H9 (cell line): Measurements from ENCODE around the gene RPL28. TPM values are rescaled to one million over a fixed set of nuclear protein-coding genes. Genes with fewer than 3 reads are reported as not detected.

Source experiments
- DNase-seq: peaks from one replicate; pipeline ENCODE4 v3.0.0-alpha.2; 2017
- H2AFZ ChIP-seq: one replicate; pipeline ENCODE4 v1.6.1; 2013; ENCODE audit warnings: mild to moderate bottlenecking, low read length, control low read depth, moderate library complexity
- H2AK5ac ChIP-seq: 2 replicates; pipeline ENCODE4 v1.6.1; 2013; ENCODE audit warnings: low read length, control low read depth, mixed read lengths; ENCODE audit not compliant: insufficient read length
- H2BK120ac ChIP-seq: one replicate; pipeline ENCODE4 v1.6.1; 2013; ENCODE audit warnings: low read depth, mild to moderate bottlenecking, low read length, control low read depth, inconsistent platforms; ENCODE audit not compliant: poor library complexity, severe bottlenecking
- H2BK12ac ChIP-seq: 2 replicates; pipeline ENCODE4 v1.6.1; 2013; ENCODE audit warnings: low read length, control low read depth, mixed read lengths, low read depth; ENCODE audit not compliant: insufficient read length
- H2BK15ac ChIP-seq: 2 replicates; pipeline ENCODE4 v1.6.1; 2013; ENCODE audit warnings: low read depth, low read length, control low read depth
- H2BK20ac ChIP-seq: one replicate; pipeline ENCODE4 v1.6.1; 2013; ENCODE audit warnings: low read depth, mild to moderate bottlenecking, low read length, control low read depth, inconsistent platforms; ENCODE audit not compliant: poor library complexity, severe bottlenecking
- H2BK5ac ChIP-seq: 2 replicates; pipeline ENCODE4 v1.6.1; 2013; ENCODE audit warnings: low read length, control low read depth, mixed read lengths; ENCODE audit not compliant: insufficient read length
- H3K14ac ChIP-seq: 2 replicates; pipeline ENCODE4 v1.6.1; 2013; ENCODE audit warnings: low read length, control low read depth; ENCODE audit not compliant: insufficient read depth
- H3K18ac ChIP-seq: 2 replicates; pipeline ENCODE4 v1.6.1; 2013; ENCODE audit warnings: low read depth, mild to moderate bottlenecking, mixed read lengths, low read length, control low read depth; ENCODE audit not compliant: insufficient read length
- H3K23ac ChIP-seq: 2 replicates; pipeline ENCODE4 v1.6.1; 2013; ENCODE audit warnings: low read length, control low read depth, mixed read lengths, low read depth; ENCODE audit not compliant: insufficient read length
- H3K23me2 ChIP-seq: 2 replicates; pipeline ENCODE4 v1.6.1; 2013; ENCODE audit warnings: low read depth, mild to moderate bottlenecking, mixed read lengths, low read length, control low read depth; ENCODE audit not compliant: insufficient read length, poor library complexity, severe bottlenecking
- H3K27ac ChIP-seq: 2 replicates; pipeline ENCODE4 v1.5.1; 2013; ENCODE audit warnings: low read length, control low read depth, mixed read lengths, low read depth; ENCODE audit not compliant: insufficient read length
- H3K27me3 ChIP-seq: 2 replicates; pipeline ENCODE4 v1.6.1; 2013; ENCODE audit warnings: low read length, control low read depth, inconsistent platforms; ENCODE audit not compliant: insufficient read depth
- H3K4ac ChIP-seq: 2 replicates; pipeline ENCODE4 v1.6.1; 2013; ENCODE audit warnings: low read depth, mild to moderate bottlenecking, control low read depth, inconsistent platforms, low read length, moderate library complexity
- H3K4me1 ChIP-seq: 2 replicates; pipeline ENCODE4 v1.6.1; 2013; ENCODE audit warnings: low read length, control low read depth, inconsistent platforms; ENCODE audit not compliant: insufficient read depth
- H3K4me2 ChIP-seq: 2 replicates; pipeline ENCODE4 v1.6.1; 2013; ENCODE audit warnings: low read length, control low read depth, mixed read lengths; ENCODE audit not compliant: insufficient read length, insufficient read depth
- H3K56ac ChIP-seq: 2 replicates; pipeline ENCODE4 v1.6.1; 2013; ENCODE audit warnings: low read depth, mild to moderate bottlenecking, mixed read lengths, low read length, control low read depth; ENCODE audit not compliant: insufficient read length
- H3K79me1 ChIP-seq: 2 replicates; pipeline ENCODE4 v1.6.1; 2013; ENCODE audit warnings: low read depth, mild to moderate bottlenecking, moderate library complexity, low read length, control low read depth, inconsistent platforms; ENCODE audit not compliant: insufficient read depth, poor library complexity, severe bottlenecking
- H3K79me2 ChIP-seq: 2 replicates; pipeline ENCODE4 v1.6.1; 2013; ENCODE audit warnings: low read length, control low read depth, inconsistent platforms; ENCODE audit not compliant: insufficient read depth
- H3K9ac ChIP-seq: 2 replicates; pipeline ENCODE4 v1.6.1; 2013; ENCODE audit warnings: low read length, control low read depth, mixed read lengths; ENCODE audit not compliant: insufficient read length; ENCODE audit errors: extremely low read depth
- H3K9me3 ChIP-seq: one replicate; pipeline ENCODE4 v1.6.1; 2013; ENCODE audit warnings: low read depth, low read length, inconsistent platforms; ENCODE audit not compliant: control insufficient read depth
- H3T11ph ChIP-seq: one replicate; pipeline ENCODE4 v1.6.1; 2013; ENCODE audit warnings: mild to moderate bottlenecking, low read length, control low read depth, inconsistent platforms
- H4K20me1 ChIP-seq: one replicate; pipeline ENCODE4 v1.6.1; 2013; ENCODE audit not compliant: control insufficient read depth, insufficient read length, insufficient read depth
- H4K5ac ChIP-seq: 2 replicates; pipeline ENCODE4 v1.6.1; 2013; ENCODE audit warnings: low read depth, mild to moderate bottlenecking, mixed read lengths, low read length, control low read depth; ENCODE audit not compliant: insufficient read length
- H4K8ac ChIP-seq: replicated peaks from 2 replicates; pipeline ENCODE4 v1.6.1; 2013; ENCODE audit warnings: low read length, control low read depth, mixed read lengths, low read depth; ENCODE audit not compliant: insufficient read length
- H4K91ac ChIP-seq: 2 replicates; pipeline ENCODE4 v1.6.1; 2013; ENCODE audit warnings: low read depth, mild to moderate bottlenecking, moderate library complexity, mixed read lengths, low read length, control low read depth; ENCODE audit not compliant: insufficient read length
- H3K27ac Mint-ChIP-seq, 3 experiments: 2 replicates in 2 of 3; 3 replicates in 1 of 3; pipeline ENCODE4 v1.8.0; 2020 to 2021; ENCODE audit warnings: mixed read lengths in 3 of 3, mild to moderate bottlenecking in 1 of 3, moderate library complexity in 1 of 3
- H3K27me3 Mint-ChIP-seq: 2 replicates; pipeline ENCODE4 v1.8.0; 2021; ENCODE audit warnings: low read depth, mild to moderate bottlenecking, moderate library complexity, mixed read lengths
- H3K36me3 Mint-ChIP-seq, 3 experiments: 2 replicates in 2 of 3; 3 replicates in 1 of 3; pipeline ENCODE4 v1.8.0; 2020 to 2021; ENCODE audit warnings: low read depth in 3 of 3, mixed read lengths in 3 of 3; ENCODE audit not compliant: insufficient read depth in 1 of 3
- H3K4me1 Mint-ChIP-seq, 2 experiments: 2 replicates each; pipeline ENCODE4 v1.8.0; 2020; ENCODE audit warnings: mixed read lengths in 2 of 2
- H3K4me3 Mint-ChIP-seq, 2 experiments: 2 replicates in 1 of 2; 3 replicates in 1 of 2; pipeline ENCODE4 v1.8.0; 2020 to 2021; ENCODE audit warnings: mild to moderate bottlenecking in 2 of 2, mixed read lengths in 2 of 2, moderate library complexity in 1 of 2
- H3K9me3 Mint-ChIP-seq, 2 experiments: 2 replicates in 1 of 2; 3 replicates in 1 of 2; pipeline ENCODE4 v1.8.0; 2020; ENCODE audit warnings: mild to moderate bottlenecking in 2 of 2, mixed read lengths in 2 of 2, moderate library complexity in 1 of 2
- CTCF ChIP-seq: fragments of 200-600 bp; sonication (generic); conservative IDR thresholded peaks from 3 replicates; pipeline ENCODE4 v1.8.0; 2021; ENCODE audit warnings: antibody characterized with exemption, mild to moderate bottlenecking
- WGBS: extraction: QIAGEN DNeasy Blood & Tissue Kit; methylation state at CpG from one replicate; pipeline ENCODE4 v1.1.7; 2013; ENCODE audit warnings: missing lambda C conversion rate, low lambda C conversion rate, mixed read lengths; ENCODE audit not compliant: insufficient read length; ENCODE audit errors: extremely low coverage; 5-methylcytosine and 5-hydroxymethylcytosine counted together
- total RNA-seq: library from RNA; stranded (reverse); gene quantifications from 2 replicates; pipeline ENCODE4 v1.2.1, GENCODE V29; 2021

The RPL28 gene
- total RNA-seq, 1 experiment from 2014 or later = 2,076 TPM

GRCh38 chr19:55443045-55443823, 57.5 kb downstream of the RPL28 start, which contains the start of gene SHISA7:
Gene SHISA7 (minus strand): TSS chr19:55443300. CDS start chr19:55442863, 437 bp downstream.
- no peak for TF ChIP-seq CTCF
- Histone ChIP-seq H3K9ac (no peak within 1 kb of the TSS), H3K23me2 (peaks cover 21% of the 10 kb centered on the region), H3K18ac (no peak within 1 kb of the TSS), H2AFZ (no peak within 1 kb of the TSS), H2BK20ac (no peak within 1 kb of the TSS), H3K27ac (no peak within 1 kb of the TSS), H2BK12ac (no peak within 1 kb of the TSS), H3K56ac (no peak within 1 kb of the TSS), H4K91ac (no peak within 1 kb of the TSS), H2BK15ac (no peak within 1 kb of the TSS), H3K27me3 (peaks cover 48% of the 10 kb centered on the region), H3K79me1 (no peaks in the 10 kb centered on the region), H4K5ac (no peak within 1 kb of the TSS), H3K4me1 (0 out of 2 replicates have a peak, but pooled peaks cover 2% of the 10 kb centered on the region), H4K20me1 (no peaks in the 10 kb centered on the region), H4K8ac (no peak within 1 kb of the TSS), H2BK5ac (no peak within 1 kb of the TSS), H2AK5ac (no peak within 1 kb of the TSS), H3K14ac (no peak within 1 kb of the TSS), H3T11ph (no peak within 1 kb of the TSS), H2BK120ac (no peak within 1 kb of the TSS), H3K79me2 (no peaks in the 10 kb centered on the region), H3K9me3 (no peaks in the 10 kb centered on the region), H3K4ac (no peak within 1 kb of the TSS), H3K4me2 (peak within 1 kb of the TSS; percentile 69), H3K23ac (no peak within 1 kb of the TSS)
- no CpG with 5 or more reads among the region's 43 CpGs for WGBS
- H3K27ac Mint-ChIP-seq = peak within 1 kb of the TSS in 1 of 3 experiments; percentile 13; a peak in 1 of 7 replicates
- H3K27me3 Mint-ChIP-seq = peaks cover 40% of the 10 kb centered on the region
- H3K36me3 Mint-ChIP-seq = no peaks in the 10 kb centered on the region; a peak in 1 of 7 replicates
- H3K4me3 Mint-ChIP-seq = peak within 1 kb of the TSS; percentile 49 to 89
- no peak for DNase-seq
- H3K4me1 Mint-ChIP-seq = peaks cover 13 to 28% of the 10 kb centered on the region in 2 experiments
- H3K9me3 Mint-ChIP-seq = peaks cover 0 to 5% of the 10 kb centered on the region in 2 experiments; a peak in 3 of 5 replicates
